ENCODE data around the gene SLC22A15.
"Not testable (repeated sequence)": the region's sequence is repeated elsewhere in the genome, so short reads cannot be mapped to it uniquely, and the experiment has no call there.

SLC22A15 gene

DNA sequence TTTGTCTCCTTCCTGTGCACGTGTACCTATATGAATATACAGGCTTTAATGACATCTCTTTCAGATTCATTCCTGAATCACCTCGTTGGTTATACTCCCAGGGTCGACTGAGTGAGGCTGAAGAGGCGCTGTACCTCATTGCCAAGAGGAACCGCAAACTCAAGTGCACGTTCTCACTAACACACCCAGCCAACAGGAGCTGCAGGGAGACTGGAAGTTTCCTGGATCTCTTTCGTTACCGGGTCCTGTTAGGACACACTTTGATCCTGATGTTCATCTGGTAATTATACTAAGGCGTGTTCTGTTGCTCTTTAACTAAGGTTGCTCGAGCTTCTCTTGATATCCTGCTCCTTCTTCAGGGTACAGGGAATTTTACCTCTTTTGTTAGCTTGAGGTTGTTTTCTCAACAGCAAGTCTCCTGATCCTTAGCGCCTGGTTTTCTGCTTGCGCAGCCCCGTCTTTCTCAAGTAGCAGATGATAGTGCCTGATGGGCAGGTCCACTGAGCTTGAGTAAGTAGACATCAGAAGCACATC, 55.1 kb downstream of the SLC22A15 start:
- no peak for DNase-seq (ENCODE audit: extremely low read depth in 1 of 2, low read depth in 1 of 2)

- DNase-seq (ENCODE audit: extremely low read depth in 1 of 2, low read depth in 1 of 2), result no peak
Observed at GRCh38 chr1:116033322-116033721, 57.0 kb downstream of the SLC22A15 start.

DNA sequence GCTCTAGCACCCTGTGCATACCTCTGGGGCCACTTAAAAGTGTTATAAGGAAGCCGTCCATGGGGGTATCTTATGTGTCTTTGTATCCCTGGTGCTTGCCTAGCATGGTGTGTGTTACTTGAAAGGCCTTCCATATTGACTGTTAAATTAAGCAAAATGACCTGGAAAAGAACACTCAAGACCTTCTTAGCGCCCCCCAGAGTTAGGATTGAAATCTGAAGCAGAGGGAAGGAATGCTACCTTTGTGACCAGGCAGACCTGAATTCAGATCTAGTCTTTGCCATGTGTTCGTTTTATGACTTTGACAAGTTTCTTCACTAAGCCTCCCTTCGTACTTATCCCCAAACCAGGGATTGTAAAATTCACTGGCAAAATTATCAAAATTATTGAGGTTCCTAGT, 59.9 kb downstream of the SLC22A15 start:
- no peak for DNase-seq (ENCODE audit: extremely low read depth in 1 of 2, low read depth in 1 of 2)

DNA sequence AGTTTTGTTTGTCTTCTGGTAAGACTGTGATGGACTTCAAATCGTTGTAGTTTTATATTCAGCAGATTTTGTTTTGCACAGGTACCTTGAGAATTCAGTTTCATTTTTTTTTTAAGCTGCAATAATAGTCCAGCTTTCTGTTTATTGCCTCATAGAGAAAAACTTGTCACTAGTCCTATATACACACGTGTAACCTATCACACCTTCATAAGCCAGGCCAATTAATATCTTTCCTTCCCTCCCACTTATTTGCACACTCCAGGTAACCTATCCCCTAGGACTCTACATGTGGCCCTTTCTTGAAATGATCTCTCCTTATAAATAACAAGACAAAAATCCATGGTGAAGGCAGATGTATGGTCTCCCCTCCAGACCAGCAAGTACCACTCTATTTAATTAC, 62.4 kb downstream of the SLC22A15 start:
- no peak for DNase-seq (ENCODE audit: extremely low read depth in 1 of 2, low read depth in 1 of 2)

DNA sequence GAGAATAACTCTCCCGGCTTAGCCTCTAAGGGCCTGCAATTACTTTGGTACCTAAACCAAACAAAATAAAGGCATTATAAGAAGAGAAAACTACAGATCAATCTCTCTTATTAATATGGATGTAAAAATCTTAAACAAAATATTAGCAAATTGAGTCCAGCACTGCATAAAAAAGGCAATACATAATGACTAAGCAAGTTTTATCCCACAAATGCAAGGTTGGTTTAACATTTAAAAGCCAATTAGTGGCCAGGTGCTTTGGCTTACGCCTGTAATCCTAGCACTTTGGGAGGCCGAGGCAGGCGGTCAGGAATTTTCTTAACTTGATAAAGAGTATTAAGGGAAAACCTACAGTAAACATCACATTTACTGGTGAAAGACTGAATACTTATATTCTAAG, 67.8 kb downstream of the SLC22A15 start:
- DNase-seq (ENCODE audit: extremely low read depth in 1 of 2, low read depth in 1 of 2), result no peak

GRCh38 chr1:116046933-116047332, 70.6 kb downstream of the SLC22A15 start:
- not testable (repeated sequence) for DNase-seq (ENCODE audit: extremely low read depth in 1 of 2, low read depth in 1 of 2)

DNA sequence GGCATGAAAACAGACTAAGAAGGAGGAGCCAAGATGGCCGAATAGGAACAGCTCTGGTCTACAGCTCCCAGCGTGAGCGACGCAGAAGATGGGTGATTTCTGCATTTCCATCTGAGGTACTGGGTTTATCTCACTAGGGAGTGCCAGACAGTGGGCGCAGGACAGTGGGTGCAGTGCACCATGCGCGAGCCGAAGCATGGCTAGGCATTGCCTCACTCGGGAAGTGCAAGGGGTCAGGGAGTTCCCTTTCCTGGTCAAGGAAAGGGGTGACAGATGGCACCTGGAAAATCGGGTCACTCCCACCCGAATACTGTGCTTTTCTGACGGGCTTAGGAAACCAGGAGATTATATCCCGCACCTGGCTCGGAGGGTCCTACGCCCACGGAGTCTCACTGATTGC, 75.6 kb downstream of the SLC22A15 start:
- not testable (repeated sequence) for DNase-seq (ENCODE audit: extremely low read depth in 1 of 2, low read depth in 1 of 2)

DNA sequence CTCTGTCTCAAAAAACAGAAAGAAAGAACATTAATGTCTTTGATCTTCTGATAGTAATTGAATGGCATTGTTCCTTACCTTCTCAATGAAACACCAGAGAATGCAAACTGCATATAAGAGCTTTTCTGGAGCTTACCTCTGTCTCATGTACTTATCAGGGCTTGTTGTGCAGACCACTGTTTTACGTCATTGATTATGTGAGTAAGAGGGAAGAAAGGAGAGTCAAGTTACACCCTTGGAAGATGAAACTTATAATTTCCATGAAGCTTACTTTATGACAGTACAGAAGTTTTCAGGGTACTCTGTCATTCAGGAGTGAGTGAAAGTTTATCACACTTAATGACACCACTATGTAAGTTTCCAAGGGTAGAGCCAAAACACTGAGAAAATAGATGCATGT, 85.9 kb downstream of the SLC22A15 start:
- no peak for DNase-seq (ENCODE audit: extremely low read depth in 1 of 2, low read depth in 1 of 2)

DNA sequence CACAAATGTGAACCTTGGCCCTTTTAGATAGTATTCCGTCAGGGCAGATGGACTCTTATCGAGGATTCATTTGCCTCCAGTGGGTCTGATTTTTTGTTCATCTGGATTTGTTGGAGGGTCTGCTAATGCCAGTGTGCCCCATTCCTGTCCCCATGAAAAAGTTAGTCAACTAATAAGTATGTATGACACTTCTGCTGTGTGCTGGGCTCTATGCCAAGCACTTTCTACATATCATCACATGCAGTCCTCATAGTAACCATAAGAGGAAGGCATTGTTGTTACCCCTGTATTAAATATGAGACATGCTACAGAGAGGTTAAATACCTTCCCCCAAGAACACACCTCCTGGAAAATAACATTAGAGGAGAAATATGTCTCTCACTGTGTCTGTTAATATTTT, 88.3 kb downstream of the SLC22A15 start:
- DNase-seq (ENCODE audit: extremely low read depth in 1 of 2, low read depth in 1 of 2), result no peak

DNA sequence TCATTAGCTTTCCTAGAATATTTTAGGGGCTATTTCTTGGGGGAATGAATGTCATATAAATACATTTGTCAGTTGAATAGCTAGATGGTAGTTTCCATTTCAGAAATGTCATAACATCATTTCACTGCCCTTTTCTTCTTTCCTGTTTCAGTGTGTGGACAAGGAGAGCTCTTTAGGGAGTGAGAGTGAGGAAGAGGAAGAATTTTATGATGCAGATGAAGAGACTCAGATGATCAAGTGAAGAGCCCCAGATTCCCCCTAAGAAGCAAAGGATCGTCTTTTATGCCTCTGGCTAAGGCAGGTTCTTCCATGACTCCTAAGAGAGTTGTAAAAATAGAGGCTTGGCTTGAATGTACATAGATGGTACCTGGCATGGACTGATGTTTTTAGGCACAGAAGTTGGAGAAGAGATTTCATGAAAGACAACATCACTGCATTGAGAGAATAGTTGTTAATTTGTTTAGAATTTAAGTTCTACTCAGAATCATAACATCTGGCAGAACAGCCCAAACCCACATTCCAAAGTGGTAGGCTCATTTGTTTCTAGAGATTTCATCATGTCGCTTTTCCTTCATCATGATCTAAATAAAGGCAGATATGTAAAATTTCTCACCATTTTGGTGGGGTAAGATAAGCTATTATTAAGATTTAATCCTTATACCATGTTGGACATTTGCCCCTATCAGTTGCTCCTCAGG, 90.7 kb downstream of the SLC22A15 start:
- DNase-seq (ENCODE audit: extremely low read depth in 1 of 2, low read depth in 1 of 2), result no peak

DNA sequence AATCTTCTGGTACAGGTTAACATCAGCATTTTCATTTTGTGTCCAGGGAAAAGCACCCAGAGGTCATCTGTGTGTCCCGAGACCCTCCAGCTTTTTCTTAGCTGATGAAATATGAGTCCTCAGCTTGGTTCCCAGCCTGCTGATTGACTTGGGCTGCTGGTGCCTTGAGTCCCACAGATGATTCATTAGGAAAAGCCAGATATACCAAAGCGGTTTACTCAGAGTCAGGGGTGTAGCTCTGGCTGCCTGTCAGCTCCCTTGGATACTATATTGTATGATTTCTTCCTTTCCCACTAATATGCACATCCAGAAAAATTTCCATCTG, 91.2 kb downstream of the SLC22A15 start:
- no peak for DNase-seq (ENCODE audit: extremely low read depth in 1 of 2, low read depth in 1 of 2)

GRCh38 chr1:116075575-116075974, 99.3 kb downstream of the SLC22A15 start:
- no peak for DNase-seq (ENCODE audit: extremely low read depth in 1 of 2, low read depth in 1 of 2)

DNA sequence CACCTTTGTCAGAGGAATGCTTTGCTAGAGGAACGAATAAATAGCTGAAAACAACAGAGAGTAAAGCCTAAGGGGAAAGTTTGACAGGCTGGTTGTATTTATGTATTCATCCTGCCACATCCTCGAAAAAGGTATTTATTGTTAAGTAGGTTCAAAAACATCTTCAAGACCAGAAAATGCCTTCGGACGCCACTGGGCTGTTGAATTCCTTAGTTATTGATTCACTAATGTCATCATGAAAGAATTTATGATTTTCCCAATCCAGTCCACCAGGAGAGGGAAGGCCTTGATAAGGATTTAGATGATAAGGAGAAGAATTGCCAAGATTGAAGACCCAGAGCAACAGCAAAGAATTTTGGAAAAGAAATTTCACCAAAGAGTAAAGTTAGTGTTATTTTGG, 99.7 kb downstream of the SLC22A15 start:
- no peak for DNase-seq (ENCODE audit: extremely low read depth in 1 of 2, low read depth in 1 of 2)

DNA sequence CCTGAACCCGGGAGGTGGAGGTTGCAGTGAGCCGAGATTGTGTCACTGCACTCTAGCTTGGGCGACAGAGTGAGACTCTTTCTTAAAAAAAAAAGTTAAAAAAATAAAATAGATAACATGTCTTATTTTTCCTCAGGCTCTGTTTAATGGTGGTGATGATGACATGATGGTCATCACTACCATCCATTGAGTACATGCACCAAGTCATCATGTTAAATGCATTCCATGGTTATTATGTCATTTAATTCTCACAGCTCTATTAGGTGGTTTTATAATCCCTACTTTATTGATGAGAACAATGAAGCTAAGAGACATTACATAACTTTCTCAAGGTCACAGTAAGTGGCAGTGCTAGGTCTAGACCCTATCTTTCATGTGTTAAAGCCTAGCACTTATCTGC, 100.5 kb downstream of the SLC22A15 start:
- no peak for DNase-seq (ENCODE audit: extremely low read depth in 1 of 2, low read depth in 1 of 2)

- DNase-seq (ENCODE audit: extremely low read depth in 1 of 2, low read depth in 1 of 2), result no peak
Observed at GRCh38 chr1:116078699-116079223, 102.4 kb downstream of the SLC22A15 start.

- no peak for DNase-seq (ENCODE audit: extremely low read depth in 1 of 2, low read depth in 1 of 2)
Observed at GRCh38 chr1:116087628-116088027, 111.3 kb downstream of the SLC22A15 start.

DNA sequence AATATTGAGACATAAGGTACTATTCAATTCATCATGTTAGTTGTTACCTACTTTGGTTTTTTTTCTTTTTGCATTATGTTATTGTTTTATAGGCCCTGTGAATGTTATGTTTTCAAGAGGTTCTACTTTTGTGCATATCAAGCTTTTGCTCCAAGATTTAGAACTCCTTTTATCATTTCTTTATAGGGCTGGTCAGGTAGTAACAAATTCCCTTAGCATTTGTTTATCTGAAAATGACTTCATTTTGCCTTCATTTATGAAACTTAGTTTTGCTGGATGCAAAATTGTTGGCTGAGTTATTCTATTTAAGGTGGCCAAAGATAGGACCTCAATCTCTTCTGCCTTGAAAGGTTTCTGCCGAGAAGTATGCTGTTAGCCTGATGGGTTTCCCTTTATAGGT, 113.6 kb downstream of the SLC22A15 start:
- DNase-seq (ENCODE audit: extremely low read depth in 1 of 2, low read depth in 1 of 2), result no peak

GRCh38 chr1:116091083-116091482, 114.8 kb downstream of the SLC22A15 start:
- DNase-seq (ENCODE audit: extremely low read depth in 1 of 2, low read depth in 1 of 2), result no peak

DNA sequence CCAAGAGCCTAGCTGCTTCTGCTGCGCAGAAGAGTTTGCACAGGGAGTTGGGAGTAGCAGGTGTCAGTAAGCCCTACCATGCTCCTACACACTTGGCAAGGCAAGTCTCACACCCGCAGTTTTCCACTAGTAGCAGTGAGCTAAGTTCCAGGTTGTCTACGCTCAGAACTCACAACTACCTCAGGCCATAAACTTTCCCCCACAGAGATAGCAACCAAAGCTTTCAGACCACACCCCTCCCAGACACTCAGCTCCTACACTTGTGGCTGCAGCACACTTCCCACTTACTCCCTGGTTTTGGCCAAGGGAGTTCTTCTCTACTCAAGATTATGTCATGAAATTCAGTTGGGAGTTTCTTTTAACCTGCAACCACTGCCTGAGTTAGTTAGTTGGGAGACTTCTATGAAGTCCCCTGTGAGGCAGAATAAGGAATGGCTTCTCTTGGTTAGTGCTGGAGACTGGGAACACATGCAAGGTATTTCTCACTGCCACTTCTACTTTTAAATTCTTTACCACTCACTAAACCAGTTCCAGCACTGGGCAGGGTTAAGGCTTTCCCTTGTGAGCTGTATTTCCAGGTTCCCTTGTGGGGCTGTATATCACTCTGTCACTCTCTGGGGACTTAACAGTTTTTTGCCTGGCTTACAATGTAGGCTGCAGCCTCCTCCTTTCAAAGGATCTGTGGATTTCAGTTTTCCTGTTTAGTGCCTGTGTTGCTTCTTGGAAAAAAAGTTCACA, 116.6 kb downstream of the SLC22A15 start:
- no peak for DNase-seq (ENCODE audit: extremely low read depth in 1 of 2, low read depth in 1 of 2)

GRCh38 chr1:116095027-116095426, 118.7 kb downstream of the SLC22A15 start:
- DNase-seq (ENCODE audit: extremely low read depth in 1 of 2, low read depth in 1 of 2), result no peak

- no peak for DNase-seq (ENCODE audit: extremely low read depth in 1 of 2, low read depth in 1 of 2)
Observed at GRCh38 chr1:116096013-116096618, 119.8 kb downstream of the SLC22A15 start.

DNA sequence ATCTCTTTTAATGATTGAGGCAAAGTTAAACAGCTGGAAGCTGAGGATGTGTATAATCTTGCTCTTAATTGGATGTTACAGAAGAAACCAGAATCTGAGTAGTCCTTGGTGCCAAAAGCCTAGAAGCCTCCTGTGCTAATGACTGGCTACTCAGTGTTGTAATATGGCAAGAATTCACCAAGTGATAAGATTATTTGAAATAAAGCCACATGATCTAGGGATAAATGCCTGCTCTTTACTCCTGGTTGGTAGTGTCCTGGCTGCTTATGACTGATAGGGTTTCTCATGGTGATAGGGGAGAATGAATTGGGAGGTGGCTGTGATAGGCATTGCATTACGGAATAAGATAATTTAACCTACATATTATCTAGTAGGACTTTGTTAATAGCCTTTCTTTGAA, 121.3 kb downstream of the SLC22A15 start:
- DNase-seq (ENCODE audit: extremely low read depth in 1 of 2, low read depth in 1 of 2), result no peak

All from activated CD8-positive, alpha-beta memory T cell treated with anti-CD3 and anti-CD28 coated beads for 1 hour (primary cell).